ENCODE data around the gene KLK2.

DNA sequence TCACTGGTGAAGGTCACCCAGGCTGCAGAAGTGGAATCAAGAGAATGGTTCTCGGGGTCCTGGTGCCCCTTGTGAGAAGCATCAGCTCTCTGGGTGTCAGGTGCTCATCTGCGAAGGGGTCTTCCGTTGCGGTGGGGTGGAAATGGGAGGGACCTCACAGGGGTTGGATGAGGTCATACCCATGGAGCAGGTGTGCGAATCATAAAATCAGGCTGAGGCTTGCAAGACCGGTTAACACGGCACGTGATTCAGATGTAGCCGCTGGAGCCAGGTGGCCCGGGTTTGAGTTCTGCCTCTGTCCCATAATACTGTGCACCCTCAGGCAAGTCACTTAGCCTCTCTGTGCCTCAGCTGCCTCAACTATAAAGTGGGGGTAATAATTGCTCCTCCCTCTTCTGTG is 35.9 kb upstream of the KLK2 start:
- TF ChIP-seq, protein P1, sequence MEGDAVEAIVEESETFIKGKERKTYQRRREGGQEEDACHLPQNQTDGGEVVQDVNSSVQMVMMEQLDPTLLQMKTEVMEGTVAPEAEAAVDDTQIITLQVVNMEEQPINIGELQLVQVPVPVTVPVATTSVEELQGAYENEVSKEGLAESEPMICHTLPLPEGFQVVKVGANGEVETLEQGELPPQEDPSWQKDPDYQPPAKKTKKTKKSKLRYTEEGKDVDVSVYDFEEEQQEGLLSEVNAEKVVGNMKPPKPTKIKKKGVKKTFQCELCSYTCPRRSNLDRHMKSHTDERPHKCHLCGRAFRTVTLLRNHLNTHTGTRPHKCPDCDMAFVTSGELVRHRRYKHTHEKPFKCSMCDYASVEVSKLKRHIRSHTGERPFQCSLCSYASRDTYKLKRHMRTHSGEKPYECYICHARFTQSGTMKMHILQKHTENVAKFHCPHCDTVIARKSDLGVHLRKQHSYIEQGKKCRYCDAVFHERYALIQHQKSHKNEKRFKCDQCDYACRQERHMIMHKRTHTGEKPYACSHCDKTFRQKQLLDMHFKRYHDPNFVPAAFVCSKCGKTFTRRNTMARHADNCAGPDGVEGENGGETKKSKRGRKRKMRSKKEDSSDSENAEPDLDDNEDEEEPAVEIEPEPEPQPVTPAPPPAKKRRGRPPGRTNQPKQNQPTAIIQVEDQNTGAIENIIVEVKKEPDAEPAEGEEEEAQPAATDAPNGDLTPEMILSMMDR (conservative IDR thresholded peaks at IDR 0.05) = no peak
- no peak for TF ChIP-seq EZH2 (IDR thresholded peaks at IDR 0.05; ENCODE audit: low read depth)
